Glutamatergic neuron (in vitro differentiated cells): Measurements from ENCODE around the gene GYPC. TPM values are rescaled to one million over a fixed set of nuclear protein-coding genes. Genes with fewer than 3 reads are reported as not detected.

Experiments used
- DNase-seq: peaks from one replicate; pipeline ENCODE4 v3.0.0; 2022
- H3K27ac Mint-ChIP-seq: one replicate; pipeline ENCODE4 v1.8.0; 2020; ENCODE audit warnings: mild to moderate bottlenecking, mixed read lengths, inconsistent platforms; ENCODE audit not compliant: unreplicated experiment
- H3K27me3 Mint-ChIP-seq: one replicate; pipeline ENCODE4 v1.8.0; 2020; ENCODE audit warnings: mild to moderate bottlenecking, moderate library complexity, mixed read lengths, inconsistent platforms; ENCODE audit not compliant: unreplicated experiment
- H3K36me3 Mint-ChIP-seq: one replicate; pipeline ENCODE4 v1.8.0; 2020; ENCODE audit warnings: mild to moderate bottlenecking, mixed read lengths, inconsistent platforms; ENCODE audit not compliant: unreplicated experiment
- H3K4me1 Mint-ChIP-seq: one replicate; pipeline ENCODE4 v1.8.0; 2020; ENCODE audit warnings: mild to moderate bottlenecking, low read depth, mixed read lengths, inconsistent platforms; ENCODE audit not compliant: unreplicated experiment
- H3K4me3 Mint-ChIP-seq: one replicate; pipeline ENCODE4 v1.8.0; 2020; ENCODE audit warnings: mild to moderate bottlenecking, mixed read lengths, inconsistent platforms; ENCODE audit not compliant: unreplicated experiment
- H3K9me3 Mint-ChIP-seq: one replicate; pipeline ENCODE4 v1.8.0; 2020; ENCODE audit warnings: mild to moderate bottlenecking, moderate library complexity, mixed read lengths, inconsistent platforms; ENCODE audit not compliant: unreplicated experiment
- total RNA-seq: library from RNA; stranded (reverse); fragmentation: NEBNext Ultra II Directional; extraction: Animal tissue kit (Norgen Biotek cat#: 25700); gene quantifications from one replicate; pipeline ENCODE4 v1.2.1, GENCODE V29; 2021; ENCODE audit not compliant: unreplicated experiment
- TF ChIP-seq, protein P1 (sequence below): fragments of 200-600 bp; sonication (generic); IDR thresholded peaks from one replicate; pipeline ENCODE4 v1.5.0; 2021; ENCODE audit not compliant: partially characterized antibody, unreplicated experiment

Gene GYPC
- total RNA-seq, 1 donor from 2014 or later = 2.0 TPM

DNA sequence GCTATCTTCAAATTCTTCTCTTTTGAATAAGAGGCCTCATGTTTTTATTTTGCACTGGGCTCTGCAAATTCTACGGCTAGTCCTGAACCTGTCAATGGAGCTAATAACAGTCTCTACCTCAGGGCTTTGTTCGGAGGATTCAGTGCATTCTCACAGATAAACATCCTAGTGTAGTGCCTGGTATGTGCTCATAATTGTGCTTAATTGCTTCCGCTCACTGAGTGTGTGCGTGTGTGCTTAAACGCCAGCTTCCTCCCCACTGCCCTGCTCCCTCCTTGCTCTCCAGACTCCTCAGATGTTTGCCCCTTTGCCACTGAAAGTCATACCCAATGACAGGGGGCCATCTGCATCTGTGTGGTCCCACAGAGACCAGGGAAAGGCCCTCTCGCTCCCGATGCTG, 6.7 kb downstream of the GYPC start:
- H3K27ac Mint-ChIP-seq = no peak overlapping the region
- no peaks in the 10 kb centered on the region for H3K36me3 Mint-ChIP-seq
- peaks cover 3% of the 10 kb centered on the region for H3K9me3 Mint-ChIP-seq
- H3K27me3 Mint-ChIP-seq = peaks cover 5% of the 10 kb centered on the region
- peaks cover 1% of the 10 kb centered on the region for H3K4me1 Mint-ChIP-seq
- no peak overlapping the region for H3K4me3 Mint-ChIP-seq
- no peak for DNase-seq
- TF ChIP-seq, protein P1, sequence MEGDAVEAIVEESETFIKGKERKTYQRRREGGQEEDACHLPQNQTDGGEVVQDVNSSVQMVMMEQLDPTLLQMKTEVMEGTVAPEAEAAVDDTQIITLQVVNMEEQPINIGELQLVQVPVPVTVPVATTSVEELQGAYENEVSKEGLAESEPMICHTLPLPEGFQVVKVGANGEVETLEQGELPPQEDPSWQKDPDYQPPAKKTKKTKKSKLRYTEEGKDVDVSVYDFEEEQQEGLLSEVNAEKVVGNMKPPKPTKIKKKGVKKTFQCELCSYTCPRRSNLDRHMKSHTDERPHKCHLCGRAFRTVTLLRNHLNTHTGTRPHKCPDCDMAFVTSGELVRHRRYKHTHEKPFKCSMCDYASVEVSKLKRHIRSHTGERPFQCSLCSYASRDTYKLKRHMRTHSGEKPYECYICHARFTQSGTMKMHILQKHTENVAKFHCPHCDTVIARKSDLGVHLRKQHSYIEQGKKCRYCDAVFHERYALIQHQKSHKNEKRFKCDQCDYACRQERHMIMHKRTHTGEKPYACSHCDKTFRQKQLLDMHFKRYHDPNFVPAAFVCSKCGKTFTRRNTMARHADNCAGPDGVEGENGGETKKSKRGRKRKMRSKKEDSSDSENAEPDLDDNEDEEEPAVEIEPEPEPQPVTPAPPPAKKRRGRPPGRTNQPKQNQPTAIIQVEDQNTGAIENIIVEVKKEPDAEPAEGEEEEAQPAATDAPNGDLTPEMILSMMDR = no peak

GRCh38 chr2:126663184-126663963, 7.4 kb downstream of the GYPC start:
- TF ChIP-seq, protein P1 = no peak
- H3K27ac Mint-ChIP-seq = no peak overlapping the region

GRCh38 chr2:126664234-126664633, 8.3 kb downstream of the GYPC start:
- Mint-ChIP-seq H3K4me3 (no peak overlapping the region), H3K9me3 (peaks cover 3% of the 10 kb centered on the region), H3K36me3 (no peaks in the 10 kb centered on the region), H3K27ac (no peak overlapping the region), H3K27me3 (peaks cover 5% of the 10 kb centered on the region), H3K4me1 (peaks cover 1% of the 10 kb centered on the region)
- TF ChIP-seq, protein P1 = no peak
- no peak for DNase-seq

More at GRCh38 chr2:126663184-126663963, 7.4 kb downstream of the GYPC start:
- Mint-ChIP-seq H3K36me3 (no peaks in the 10 kb centered on the region), H3K9me3 (peaks cover 3% of the 10 kb centered on the region), H3K4me1 (peaks cover 1% of the 10 kb centered on the region), H3K27me3 (peaks cover 5% of the 10 kb centered on the region), H3K4me3 (no peak overlapping the region)
- DNase-seq = no peak

DNA sequence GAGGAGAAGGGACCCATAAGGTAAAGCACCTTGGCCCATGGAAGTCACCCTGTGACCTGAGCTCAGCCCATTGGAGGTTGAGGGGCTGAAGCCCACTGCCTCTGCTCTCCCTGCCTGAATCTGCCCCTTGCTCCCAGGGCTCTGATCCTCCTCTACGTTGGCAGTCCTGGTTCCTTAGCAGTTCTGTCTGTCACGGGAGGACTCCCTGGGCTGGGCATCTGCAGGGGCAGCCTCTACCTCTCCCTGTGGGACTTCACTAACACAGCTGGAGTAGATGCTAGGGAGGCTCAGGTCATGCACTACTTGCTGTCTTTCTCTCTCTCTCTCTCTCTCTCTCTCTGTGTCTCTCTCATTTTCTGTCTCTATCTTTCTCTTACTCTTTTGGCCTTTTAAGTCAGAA, 8.7 kb downstream of the GYPC start:
- Mint-ChIP-seq H3K27me3 (peaks cover 5% of the 10 kb centered on the region), H3K9me3 (peaks cover 3% of the 10 kb centered on the region), H3K4me1 (peaks cover 1% of the 10 kb centered on the region), H3K27ac (no peak overlapping the region), H3K4me3 (no peak overlapping the region), H3K36me3 (no peaks in the 10 kb centered on the region)
- no peak for DNase-seq
- TF ChIP-seq, protein P1 = no peak

GRCh38 chr2:126665483-126665882, 9.5 kb downstream of the GYPC start:
- TF ChIP-seq, protein P1 = no peak
- Mint-ChIP-seq H3K27ac (no peak overlapping the region), H3K27me3 (peaks cover 5% of the 10 kb centered on the region), H3K4me1 (peaks cover 1% of the 10 kb centered on the region), H3K36me3 (no peaks in the 10 kb centered on the region), H3K9me3 (peaks cover 3% of the 10 kb centered on the region), H3K4me3 (no peak overlapping the region)
- no peak for DNase-seq
